ENCODE measurements around the gene POLDIP2.

Gene POLDIP2

DNA sequence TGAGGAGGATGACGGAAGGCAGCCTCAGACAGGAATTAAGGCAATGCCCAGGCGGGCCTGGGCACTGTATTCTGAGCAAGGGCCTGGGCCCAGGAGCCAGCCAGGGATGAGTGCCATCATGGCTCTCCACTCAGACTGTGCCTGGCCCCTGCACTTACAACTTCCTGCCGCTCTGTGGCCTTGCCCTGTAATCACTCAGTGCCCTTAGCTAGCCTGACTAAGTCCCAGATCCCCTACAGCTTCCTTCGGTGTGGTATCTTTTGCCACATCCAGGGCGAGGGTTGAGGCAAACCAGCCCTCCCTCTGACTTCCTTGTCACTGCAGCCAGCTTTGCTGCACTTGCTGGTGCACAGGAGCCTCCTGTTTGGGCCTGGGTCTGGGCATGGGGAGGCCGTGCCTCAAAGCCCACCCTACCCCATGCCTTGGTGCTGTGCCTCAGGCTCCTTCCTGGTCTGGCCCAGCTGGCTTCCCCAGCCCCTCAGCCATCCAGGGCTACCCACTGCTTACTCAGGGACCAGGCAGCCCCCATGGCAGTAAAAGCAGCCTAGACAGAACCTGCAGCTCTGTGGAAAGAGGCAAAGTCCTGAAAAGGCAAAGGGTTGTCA, 39.4 kb upstream of the POLDIP2 start:
- no peak for DNase-seq (ENCODE audit: low read depth)

DNA sequence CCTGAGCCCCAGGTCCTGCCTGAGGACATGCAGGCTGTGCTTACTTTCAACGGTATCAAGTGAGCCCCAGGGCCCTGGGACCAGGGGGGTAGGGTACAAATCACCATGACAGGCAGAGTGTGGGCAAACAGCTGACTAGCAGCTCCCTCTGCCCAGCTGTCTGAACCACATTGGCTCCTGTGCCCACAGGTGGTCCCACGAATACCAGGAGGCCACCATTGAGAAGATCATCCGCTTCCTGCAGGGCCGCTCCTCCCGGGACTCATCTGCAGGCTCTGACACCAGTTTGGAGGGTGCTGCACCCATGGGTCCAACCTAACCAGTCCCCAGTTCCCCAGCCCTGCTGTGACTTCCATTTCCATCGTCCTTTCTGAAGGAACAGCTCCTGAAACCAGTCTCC, 38.6 kb upstream of the POLDIP2 start:
- no peak for TF ChIP-seq CTCF (IDR thresholded peaks at IDR 0.05; ENCODE audit: low read length, missing control alignments)
- DNase-seq (ENCODE audit: low read depth), result no peak
- no peak overlapping the region for H3K4me3 ChIP-seq (replicated peaks; ENCODE audit: low read depth, low read length)

More for the DNA sequence above, 39.4 kb upstream of the POLDIP2 start:
- H3K4me3 ChIP-seq (replicated peaks; ENCODE audit: low read depth, low read length), result no peak overlapping the region
- no peak for TF ChIP-seq CTCF (IDR thresholded peaks at IDR 0.05; ENCODE audit: low read length, missing control alignments)

DNA sequence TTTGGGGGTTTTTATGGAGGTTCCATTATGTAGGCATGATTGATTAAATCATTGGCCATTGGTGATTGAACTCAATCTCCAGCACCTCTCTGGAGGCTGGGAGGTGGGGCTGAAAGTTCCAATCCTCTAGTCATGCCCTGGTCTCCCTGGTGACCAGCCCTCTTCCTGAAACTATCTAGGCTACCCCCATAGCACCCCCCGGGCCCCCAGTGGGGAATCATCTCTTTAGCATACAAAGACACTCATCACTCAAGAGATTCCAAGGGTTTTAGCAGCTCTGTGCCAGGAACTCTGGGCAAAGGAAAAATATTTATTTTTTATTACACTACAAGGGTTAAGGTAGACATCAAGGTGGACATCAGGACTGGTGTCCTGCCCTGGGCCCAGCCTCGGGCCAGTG, 38.1 kb upstream of the POLDIP2 start:
- H3K4me3 ChIP-seq (replicated peaks; ENCODE audit: low read depth, low read length), result no peak overlapping the region
- DNase-seq (ENCODE audit: low read depth), result no peak
- TF ChIP-seq CTCF (IDR thresholded peaks at IDR 0.05; ENCODE audit: low read length, missing control alignments), result no peak

GRCh38 chr17:28394337-28395116, 37.2 kb upstream of the POLDIP2 start:
- no peak for TF ChIP-seq CTCF (IDR thresholded peaks at IDR 0.05; ENCODE audit: low read length, missing control alignments)
- peak; percentile 28 for DNase-seq (ENCODE audit: low read depth)
- H3K4me3 ChIP-seq (replicated peaks; ENCODE audit: low read depth, low read length), result no peak overlapping the region

- H3K4me3 ChIP-seq (replicated peaks; ENCODE audit: low read depth, low read length), result no peak overlapping the region
- DNase-seq (ENCODE audit: low read depth), result no peak
- no peak for TF ChIP-seq CTCF (IDR thresholded peaks at IDR 0.05; ENCODE audit: low read length, missing control alignments)
These were observed 35.2 kb upstream of the POLDIP2 start for GRCh38 chr17:28392491-28392890.

- DNase-seq (ENCODE audit: low read depth), result no peak
- TF ChIP-seq CTCF (IDR thresholded peaks at IDR 0.05; ENCODE audit: low read length, missing control alignments), result no peak
- no peak overlapping the region for H3K4me3 ChIP-seq (replicated peaks; ENCODE audit: low read depth, low read length)
These were observed 34.1 kb upstream of the POLDIP2 start for GRCh38 chr17:28391401-28391800.
